ENCODE measurements around the gene PLXNA1.

The PLXNA1 gene

DNA sequence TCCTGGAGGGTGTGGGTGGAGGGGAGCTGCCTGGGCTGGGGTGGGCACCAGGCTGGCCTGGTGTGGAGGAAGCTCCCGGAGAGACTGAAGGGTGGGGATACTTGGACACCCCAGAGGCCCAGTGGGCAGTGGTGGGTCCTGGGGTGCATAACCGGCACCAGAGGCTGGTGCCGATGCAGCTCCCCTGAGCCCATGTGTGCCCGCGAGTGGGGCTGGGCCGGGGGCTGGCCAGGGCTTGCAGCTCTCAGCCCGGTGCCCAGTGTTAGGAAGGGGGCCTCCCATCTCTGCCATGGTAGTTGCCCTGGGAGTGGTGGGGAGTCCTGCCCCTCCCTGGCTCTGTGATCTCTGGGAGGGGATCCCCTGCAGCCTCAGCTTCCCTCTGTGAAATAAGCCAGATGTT, 9.3 kb downstream of the PLXNA1 start:
- TF ChIP-seq GATA2 (IDR thresholded peaks at IDR 0.05; ENCODE audit: low read depth, low read length) (no peak), GATA3 (IDR thresholded peaks at IDR 0.05; ENCODE audit: low read depth, low read length) (no peak)

DNA sequence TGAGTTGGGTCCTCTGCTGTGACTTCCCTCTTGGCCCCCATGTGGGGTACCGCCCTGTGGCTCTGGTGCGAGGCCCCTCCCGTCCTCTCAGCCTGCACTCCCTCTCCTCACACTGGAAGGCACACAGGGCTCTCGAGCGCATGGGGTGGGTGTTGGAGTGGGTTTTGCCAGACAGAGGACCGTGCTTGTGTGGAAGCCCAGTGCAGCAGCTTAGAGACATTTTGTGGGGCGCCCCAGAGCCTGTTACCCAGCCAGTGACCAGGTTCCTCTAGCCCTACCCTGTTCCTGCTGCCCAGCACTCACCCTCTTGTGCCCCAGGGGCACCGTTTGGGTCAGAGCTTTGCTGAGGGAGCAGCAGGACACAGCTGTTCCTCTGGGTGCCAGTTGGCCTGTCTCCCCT, 9.9 kb downstream of the PLXNA1 start:
- no peak for TF ChIP-seq GATA3 (IDR thresholded peaks at IDR 0.05; ENCODE audit: low read depth, low read length)
- TF ChIP-seq GATA2 (IDR thresholded peaks at IDR 0.05; ENCODE audit: low read depth, low read length): no peak

DNA sequence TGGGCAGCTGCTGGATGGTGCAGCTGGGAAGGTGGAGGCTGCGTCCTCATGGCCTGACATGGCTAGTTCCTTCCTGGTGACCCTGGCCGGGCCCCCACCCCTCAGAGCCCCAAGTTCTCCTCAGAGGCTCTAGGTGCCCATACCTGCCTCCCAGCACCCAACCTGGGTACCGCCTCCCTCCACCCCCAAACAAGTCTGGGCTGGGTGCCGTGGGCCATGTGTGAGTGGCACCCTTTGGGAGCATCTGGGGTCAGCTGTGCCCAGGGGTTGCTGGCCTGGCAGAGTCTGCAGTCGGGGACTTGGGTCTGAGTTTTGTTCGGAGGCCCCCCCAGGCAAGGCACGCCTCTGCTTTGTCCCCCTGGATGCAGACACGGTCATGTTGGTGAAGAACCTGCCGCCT, 10.5 kb downstream of the PLXNA1 start:
- TF ChIP-seq GATA2 (IDR thresholded peaks at IDR 0.05; ENCODE audit: low read depth, low read length) (no peak), GATA3 (IDR thresholded peaks at IDR 0.05; ENCODE audit: low read depth, low read length) (no peak)

DNA sequence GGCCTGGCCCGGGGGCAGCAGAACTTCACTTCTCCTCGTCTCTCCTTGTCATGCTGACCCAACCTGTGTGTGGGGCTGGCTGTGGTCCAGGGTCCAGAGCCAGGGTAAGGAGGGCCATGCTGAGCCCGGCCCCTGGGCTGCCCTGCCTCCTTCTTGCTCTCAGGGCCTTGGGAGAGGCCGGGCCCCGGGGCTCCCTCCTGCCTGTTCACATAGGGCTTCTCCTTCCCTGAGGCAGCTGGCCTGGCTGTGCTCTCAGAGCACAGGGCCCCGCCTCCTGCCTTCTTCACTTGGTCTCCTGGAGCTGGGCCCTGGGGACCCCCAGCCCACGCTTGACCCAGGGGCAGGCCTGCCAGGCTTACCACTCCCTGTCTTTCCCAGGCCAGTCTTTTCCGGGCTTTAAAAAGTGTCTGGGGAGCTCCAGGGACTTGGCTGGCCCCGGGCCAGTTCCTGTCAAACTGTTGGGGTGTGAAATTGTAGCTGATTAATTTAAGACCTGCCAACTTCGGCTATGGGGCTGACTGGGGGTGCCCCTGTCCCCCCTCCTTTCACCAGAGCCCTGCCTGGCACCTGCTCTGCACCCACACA, 11.8 kb downstream of the PLXNA1 start:
- no peak for TF ChIP-seq GATA3 (IDR thresholded peaks at IDR 0.05; ENCODE audit: low read depth, low read length)
- TF ChIP-seq GATA2 (IDR thresholded peaks at IDR 0.05; ENCODE audit: low read depth, low read length): no peak

DNA sequence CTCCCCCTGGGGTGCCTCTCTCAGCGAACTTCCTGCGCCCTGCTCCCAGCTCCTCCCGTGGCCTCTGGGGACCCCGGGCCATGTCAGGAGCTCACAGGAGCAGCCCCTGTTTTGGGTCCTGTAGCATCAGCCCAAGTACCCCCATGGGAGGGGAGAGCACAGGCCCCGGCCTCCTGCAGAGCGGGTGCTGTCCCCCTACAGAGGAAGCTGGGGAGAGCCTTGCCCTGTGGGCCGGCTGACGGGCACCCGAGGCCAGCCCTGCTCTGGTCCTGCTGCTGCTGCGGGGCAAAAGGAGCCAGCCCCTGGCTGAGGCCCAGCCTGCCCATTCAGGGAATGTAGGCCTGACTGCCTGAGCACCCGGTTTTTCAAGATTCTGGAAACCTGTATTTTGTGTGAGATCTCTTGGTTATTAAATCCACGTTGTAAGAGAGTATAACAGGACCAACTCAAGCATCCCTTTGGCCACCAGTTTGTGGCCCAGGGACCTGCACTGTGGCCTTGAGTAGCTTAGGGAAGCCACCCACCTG, 12.4 kb downstream of the PLXNA1 start:
- TF ChIP-seq GATA3 (IDR thresholded peaks at IDR 0.05; ENCODE audit: low read depth, low read length): no peak
- no peak for TF ChIP-seq GATA2 (IDR thresholded peaks at IDR 0.05; ENCODE audit: low read depth, low read length)

DNA sequence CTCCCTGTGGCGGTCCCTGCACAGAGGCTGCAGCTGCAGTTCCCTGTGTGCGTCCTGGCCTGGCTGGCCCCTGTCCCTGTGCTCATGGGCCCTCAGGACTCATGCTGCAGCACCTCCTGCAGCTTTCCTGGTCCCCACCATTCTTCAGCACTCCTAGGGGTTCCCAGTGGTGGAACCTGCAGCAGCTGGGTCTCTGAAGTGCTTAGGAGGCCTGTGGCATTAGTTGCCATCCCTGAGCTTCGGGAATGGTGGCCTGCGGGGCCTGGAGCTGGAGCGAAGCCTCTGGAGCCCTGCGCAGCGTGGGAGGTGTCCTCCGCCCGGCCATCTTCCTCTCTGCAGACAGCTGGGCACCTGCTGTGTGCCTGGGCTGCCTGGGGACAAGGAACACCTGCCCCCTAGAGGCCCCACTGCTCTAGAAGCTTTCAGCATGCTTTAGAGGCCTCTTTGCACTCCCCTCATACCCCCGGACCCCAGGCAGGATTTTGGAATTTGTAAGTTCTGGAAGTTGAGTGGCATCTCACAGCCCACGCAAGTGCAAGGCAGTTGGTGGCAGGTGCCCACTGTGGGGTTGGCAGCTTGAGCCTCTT, 13.1 kb downstream of the PLXNA1 start:
- TF ChIP-seq GATA3 (IDR thresholded peaks at IDR 0.05; ENCODE audit: low read depth, low read length) (no peak), GATA2 (IDR thresholded peaks at IDR 0.05; ENCODE audit: low read depth, low read length) (no peak)

DNA sequence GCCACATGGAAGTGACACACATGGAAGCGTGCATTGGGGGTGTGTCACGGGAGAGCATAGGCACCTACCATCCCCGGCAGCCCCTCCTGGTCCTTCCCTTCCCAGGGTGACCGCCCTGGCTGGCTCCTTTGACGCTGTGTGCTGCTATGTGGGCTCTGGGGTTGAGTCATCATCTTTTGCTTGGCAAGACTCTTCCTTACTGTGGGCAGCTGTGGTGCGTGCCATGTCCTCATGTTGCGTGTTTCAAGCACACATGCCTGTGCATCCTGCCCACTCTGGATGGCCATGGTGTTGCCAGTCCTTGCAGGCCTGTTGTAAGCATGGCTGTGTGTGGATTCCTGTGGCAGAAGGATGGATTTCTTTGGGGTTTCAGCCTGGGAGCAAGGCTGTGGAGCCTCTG, 14.0 kb downstream of the PLXNA1 start:
- TF ChIP-seq GATA3 (IDR thresholded peaks at IDR 0.05; ENCODE audit: low read depth, low read length): no peak

DNA sequence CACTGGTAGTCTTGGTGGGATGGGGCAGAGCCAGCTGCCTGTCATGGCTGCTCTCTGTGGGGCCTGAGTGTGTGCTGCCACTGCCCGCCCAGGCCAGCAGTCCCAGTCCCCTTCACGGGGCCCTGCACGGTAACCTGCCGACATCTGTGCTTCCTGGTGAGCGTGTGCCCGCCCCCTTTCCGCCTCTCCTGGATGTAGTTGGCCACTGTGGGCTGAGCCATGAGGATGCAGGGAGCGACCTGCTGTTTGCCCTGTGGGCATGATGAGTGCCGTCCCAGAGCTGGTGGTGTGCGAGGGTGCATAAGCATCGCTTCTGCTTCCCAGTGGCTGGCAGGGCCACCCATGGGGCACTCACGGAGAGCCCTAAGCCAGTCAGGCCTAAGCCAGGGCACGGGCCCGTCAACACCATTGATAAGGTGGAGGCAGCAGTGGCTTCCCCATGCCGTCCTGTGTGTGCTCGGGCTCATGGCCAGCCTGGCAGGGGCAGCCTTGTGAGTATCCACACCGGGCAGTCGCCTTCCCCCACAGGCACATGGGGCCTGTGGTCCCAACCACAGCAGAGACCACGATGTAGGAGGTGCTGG, 14.6 kb downstream of the PLXNA1 start:
- TF ChIP-seq GATA2 (IDR thresholded peaks at IDR 0.05; ENCODE audit: low read depth, low read length) (no peak), GATA3 (IDR thresholded peaks at IDR 0.05; ENCODE audit: low read depth, low read length) (no peak)

DNA sequence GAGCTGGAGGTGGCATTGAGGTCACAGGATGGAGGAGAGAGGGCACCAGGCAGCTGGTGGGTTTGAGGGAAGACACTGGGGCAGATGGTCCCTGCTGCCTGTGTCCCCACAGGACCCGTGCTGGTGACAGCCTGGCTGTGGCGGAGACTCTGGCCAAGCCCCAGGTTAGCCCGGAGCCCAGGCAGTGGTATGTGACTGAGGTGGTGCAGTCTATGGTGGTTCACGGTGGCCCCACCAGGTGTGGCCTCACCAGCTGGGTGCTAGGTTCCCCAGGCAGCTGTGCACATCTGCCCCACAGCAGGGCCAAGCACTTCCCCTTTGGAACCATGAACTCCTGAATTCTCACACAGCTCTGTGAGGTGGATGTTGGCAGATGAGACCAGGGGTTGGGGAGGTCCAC, 15.4 kb downstream of the PLXNA1 start:
- no peak for TF ChIP-seq GATA3 (IDR thresholded peaks at IDR 0.05; ENCODE audit: low read depth, low read length)
- no peak for TF ChIP-seq GATA2 (IDR thresholded peaks at IDR 0.05; ENCODE audit: low read depth, low read length)

DNA sequence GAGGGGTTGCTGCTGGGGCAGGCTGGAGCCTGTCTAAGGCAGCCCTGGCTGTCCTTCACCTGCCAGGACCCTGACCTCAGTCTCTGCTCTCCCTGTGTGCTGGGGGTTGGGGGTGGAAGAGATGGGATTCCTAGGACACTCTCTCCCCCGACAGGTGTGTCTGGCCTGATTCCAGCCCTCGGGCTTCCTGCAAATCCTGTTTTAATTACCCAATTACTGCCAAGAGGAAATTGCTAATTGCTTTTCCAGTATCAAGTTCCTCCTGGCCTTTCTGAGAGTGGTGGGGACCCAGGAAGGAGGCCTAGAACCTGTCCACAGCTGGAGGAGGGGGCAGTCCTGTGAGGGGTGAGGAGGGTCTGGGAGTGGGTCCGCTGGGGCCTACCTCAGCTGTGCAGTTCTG, 15.8 kb downstream of the PLXNA1 start:
- no peak for TF ChIP-seq GATA3 (IDR thresholded peaks at IDR 0.05; ENCODE audit: low read depth, low read length)
- TF ChIP-seq GATA2 (IDR thresholded peaks at IDR 0.05; ENCODE audit: low read depth, low read length): no peak

DNA sequence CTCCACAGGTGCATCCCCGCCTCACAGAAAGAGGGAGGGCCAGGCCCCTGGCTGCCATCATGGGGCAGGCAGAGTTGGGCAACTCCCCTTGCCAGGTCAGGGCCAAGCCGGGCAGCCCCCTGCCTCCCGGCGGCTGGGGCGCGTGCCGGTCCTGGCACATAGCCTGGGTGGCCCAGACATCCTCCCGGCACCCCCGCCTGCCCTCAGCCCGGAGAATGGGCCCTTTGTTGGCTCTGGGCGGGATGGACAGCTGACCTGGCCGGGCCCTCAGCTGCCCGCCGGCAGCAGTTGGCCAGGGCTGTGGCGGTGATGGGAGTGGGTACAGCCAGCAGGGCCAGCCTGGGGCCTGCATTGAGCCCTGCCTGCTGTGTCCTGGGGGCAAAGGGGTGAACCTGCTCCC, 16.5 kb downstream of the PLXNA1 start:
- TF ChIP-seq GATA3 (IDR thresholded peaks at IDR 0.05; ENCODE audit: low read depth, low read length) (no peak), GATA2 (IDR thresholded peaks at IDR 0.05; ENCODE audit: low read depth, low read length) (no peak)

DNA sequence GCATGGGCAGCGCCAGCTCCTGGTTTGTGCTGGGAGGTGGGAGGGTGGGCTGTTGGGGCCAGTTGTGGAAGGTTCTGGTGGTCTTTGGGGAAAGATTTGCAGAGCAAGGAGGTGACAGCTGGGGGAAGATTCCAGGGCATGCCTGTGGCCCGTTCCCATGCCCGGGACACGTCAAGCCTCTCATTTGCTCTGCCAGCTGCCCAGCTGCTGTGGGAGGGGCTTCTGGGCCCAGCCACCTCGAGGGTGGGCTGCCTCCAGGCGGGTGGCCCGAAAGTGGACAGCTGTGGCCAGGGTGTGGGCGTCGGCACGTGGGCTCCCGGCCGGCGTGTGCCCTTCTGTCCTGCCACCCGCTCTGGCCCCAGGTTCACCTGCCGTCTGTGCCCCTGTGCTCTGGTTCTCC, 17.2 kb downstream of the PLXNA1 start:
- TF ChIP-seq GATA2 (IDR thresholded peaks at IDR 0.05; ENCODE audit: low read depth, low read length) (no peak), GATA3 (IDR thresholded peaks at IDR 0.05; ENCODE audit: low read depth, low read length) (no peak)

DNA sequence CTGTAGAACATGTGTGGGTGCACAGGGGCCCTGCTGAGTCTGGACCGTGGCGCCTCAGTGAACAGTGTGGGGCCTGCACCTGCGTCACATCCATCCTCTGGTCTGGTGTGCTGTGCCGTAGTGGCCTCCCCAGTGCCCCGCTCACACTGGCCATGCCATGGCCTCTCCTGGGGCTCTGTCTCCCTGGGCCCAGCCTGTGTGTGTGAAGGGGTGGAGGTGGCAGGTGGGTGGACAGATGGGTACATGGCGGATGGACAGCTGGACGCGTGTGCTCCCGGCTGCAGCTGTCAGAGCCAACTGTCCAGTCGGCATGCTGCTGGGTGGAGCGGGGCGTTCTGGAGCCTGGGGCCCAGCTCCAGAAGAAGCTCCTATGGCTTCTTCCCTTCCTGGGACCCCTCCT, 17.8 kb downstream of the PLXNA1 start:
- no peak for TF ChIP-seq GATA3 (IDR thresholded peaks at IDR 0.05; ENCODE audit: low read depth, low read length)
- TF ChIP-seq GATA2 (IDR thresholded peaks at IDR 0.05; ENCODE audit: low read depth, low read length): no peak

DNA sequence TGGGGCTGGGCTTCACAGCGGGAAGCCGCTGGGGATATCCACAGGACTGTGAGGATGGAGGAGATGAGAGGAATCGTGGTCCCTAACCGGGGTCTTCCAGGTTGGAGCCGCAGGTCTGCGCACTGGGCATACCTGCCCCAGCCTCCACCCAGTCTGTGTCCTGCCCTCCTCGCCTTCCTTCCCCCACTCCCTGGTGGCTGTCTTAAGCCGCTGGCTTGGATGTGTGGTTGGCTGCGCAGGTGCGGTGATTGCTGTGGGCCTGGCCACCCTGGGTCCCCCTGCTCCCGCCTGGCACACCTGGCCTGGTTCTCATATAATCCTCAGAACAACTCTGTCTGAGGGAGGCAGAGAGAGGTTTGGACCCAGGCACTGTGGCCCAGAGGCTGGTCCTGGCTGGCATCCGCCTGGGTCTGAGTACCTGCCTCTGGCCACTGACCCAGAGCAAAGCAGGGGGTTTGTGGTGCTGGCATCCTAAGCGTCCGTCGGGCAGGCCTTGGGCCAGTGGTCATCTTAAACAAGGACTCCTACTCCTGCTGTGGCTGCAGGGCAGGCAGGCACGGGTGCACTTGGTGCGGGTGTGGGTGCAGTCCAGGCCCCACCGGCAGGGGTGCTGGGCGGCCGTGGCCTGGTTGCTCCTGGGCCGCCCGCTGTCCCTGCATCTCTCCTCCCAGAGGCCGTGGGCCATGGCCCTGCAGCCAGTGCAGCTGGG, 18.7 kb downstream of the PLXNA1 start:
- TF ChIP-seq GATA3 (IDR thresholded peaks at IDR 0.05; ENCODE audit: low read depth, low read length) (no peak), GATA2 (IDR thresholded peaks at IDR 0.05; ENCODE audit: low read depth, low read length) (no peak)

Data from SH-SY5Y (cell line).